ENCODE data around the gene WDR7.

DNA sequence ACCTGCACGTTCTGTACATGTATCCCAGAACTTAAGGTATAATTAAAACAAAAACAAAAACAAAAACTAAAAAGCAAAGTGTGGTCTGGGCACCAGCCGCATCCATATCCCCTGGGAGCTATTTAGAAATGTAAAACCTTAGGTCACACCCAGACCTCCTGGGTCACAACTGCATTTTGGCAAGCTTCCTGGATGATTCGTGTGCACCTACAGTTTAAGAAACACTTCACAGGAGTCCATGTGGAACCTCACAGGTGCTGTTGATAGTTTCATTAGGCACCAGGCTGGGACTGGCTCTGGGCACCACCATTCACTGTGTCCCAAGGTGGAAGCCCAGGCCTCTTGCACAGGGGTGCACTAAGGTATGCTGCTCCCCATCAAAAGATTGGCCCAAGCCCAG lies 392.1 kb downstream of the WDR7 start:
- TF ChIP-seq, protein P1, sequence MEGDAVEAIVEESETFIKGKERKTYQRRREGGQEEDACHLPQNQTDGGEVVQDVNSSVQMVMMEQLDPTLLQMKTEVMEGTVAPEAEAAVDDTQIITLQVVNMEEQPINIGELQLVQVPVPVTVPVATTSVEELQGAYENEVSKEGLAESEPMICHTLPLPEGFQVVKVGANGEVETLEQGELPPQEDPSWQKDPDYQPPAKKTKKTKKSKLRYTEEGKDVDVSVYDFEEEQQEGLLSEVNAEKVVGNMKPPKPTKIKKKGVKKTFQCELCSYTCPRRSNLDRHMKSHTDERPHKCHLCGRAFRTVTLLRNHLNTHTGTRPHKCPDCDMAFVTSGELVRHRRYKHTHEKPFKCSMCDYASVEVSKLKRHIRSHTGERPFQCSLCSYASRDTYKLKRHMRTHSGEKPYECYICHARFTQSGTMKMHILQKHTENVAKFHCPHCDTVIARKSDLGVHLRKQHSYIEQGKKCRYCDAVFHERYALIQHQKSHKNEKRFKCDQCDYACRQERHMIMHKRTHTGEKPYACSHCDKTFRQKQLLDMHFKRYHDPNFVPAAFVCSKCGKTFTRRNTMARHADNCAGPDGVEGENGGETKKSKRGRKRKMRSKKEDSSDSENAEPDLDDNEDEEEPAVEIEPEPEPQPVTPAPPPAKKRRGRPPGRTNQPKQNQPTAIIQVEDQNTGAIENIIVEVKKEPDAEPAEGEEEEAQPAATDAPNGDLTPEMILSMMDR (IDR thresholded peaks at IDR 0.05): no peak
- no peak for TF ChIP-seq POLR2A (IDR thresholded peaks at IDR 0.05)
